ENCODE data around the gene PDE9A.

- no peak for TF ChIP-seq CTCF (IDR thresholded peaks at IDR 0.05)
- TF ChIP-seq EP300 (IDR thresholded peaks at IDR 0.05), result no peak
Measured at GRCh38 chr21:42646836-42647235, 6.6 kb upstream of the PDE9A start.
